Globus pallidus (tissue), 1 donor: ENCODE data around the gene RAMP3.

Source experiments
- DNase-seq: peaks from one replicate; pipeline ENCODE4 v3.0.0-alpha.2; 2015; ENCODE audit warnings: low spot score

RAMP3 gene

GRCh38 chr7:45180084-45180986 lies 22.7 kb downstream of the RAMP3 start:
- no peak for DNase-seq

GRCh38 chr7:45181286-45181960 lies 23.8 kb downstream of the RAMP3 start:
- no peak for DNase-seq

- no peak for DNase-seq
Observed at GRCh38 chr7:45181991-45182855, 24.6 kb downstream of the RAMP3 start.

- DNase-seq: no peak
Observed at GRCh38 chr7:45182856-45183710, 25.5 kb downstream of the RAMP3 start.

GRCh38 chr7:45183711-45184210 lies 26.2 kb downstream of the RAMP3 start:
- no peak for DNase-seq

- no peak for DNase-seq
Observed at GRCh38 chr7:45184326-45185027, 26.9 kb downstream of the RAMP3 start.

- no peak for DNase-seq
Observed at GRCh38 chr7:45185028-45185863, 27.7 kb downstream of the RAMP3 start.

GRCh38 chr7:45185864-45186250 lies 28.3 kb downstream of the RAMP3 start:
- DNase-seq: no peak

GRCh38 chr7:45186261-45186813 lies 28.7 kb downstream of the RAMP3 start:
- no peak for DNase-seq

GRCh38 chr7:45187089-45187945 lies 29.7 kb downstream of the RAMP3 start:
- no peak for DNase-seq

- no peak for DNase-seq
Observed at GRCh38 chr7:45187946-45188411, 30.4 kb downstream of the RAMP3 start.

GRCh38 chr7:45188736-45189135 lies 31.1 kb downstream of the RAMP3 start:
- DNase-seq: no peak

- no peak for DNase-seq
Observed at GRCh38 chr7:45189151-45189970, 31.8 kb downstream of the RAMP3 start.

GRCh38 chr7:45190406-45191165 lies 33.0 kb downstream of the RAMP3 start:
- DNase-seq: no peak

- peak; percentile 91 for DNase-seq
Observed at GRCh38 chr7:45191396-45191795, 33.8 kb downstream of the RAMP3 start.

- no peak for DNase-seq
Observed at GRCh38 chr7:45192621-45193041, 35.0 kb downstream of the RAMP3 start.

GRCh38 chr7:45193828-45194227 lies 36.2 kb downstream of the RAMP3 start:
- DNase-seq: no peak
